IMR-90 (cell line): ENCODE measurements around the gene ADGRV1.

Experiments used
- BHLHE40 ChIP-seq: fragments of 150-350 bp; IDR thresholded peaks from 2 replicates; pipeline ENCODE4 v1.6.1; 2016; ENCODE audit warnings: mild to moderate bottlenecking, low read depth, low read length
- CEBPB ChIP-seq: IDR thresholded peaks from 2 replicates; pipeline ENCODE4 v1.6.1; 2012; ENCODE audit warnings: low read depth, low read length, improper control_type of control experiment
- CTCF ChIP-seq: conservative IDR thresholded peaks from 2 replicates; pipeline ENCODE4 v1.5.1; 2012; ENCODE audit warnings: mild to moderate bottlenecking, low read depth, low read length, improper control_type of control experiment
- FOS ChIP-seq: fragments of 150-350 bp; IDR thresholded peaks from 2 replicates; pipeline ENCODE4 v1.6.1; 2016; ENCODE audit warnings: low read depth, low read length
- MAFK ChIP-seq: IDR thresholded peaks from 2 replicates; pipeline ENCODE4 v1.6.1; 2012; ENCODE audit warnings: low read depth, low read length, improper control_type of control experiment
- MXI1 ChIP-seq: IDR thresholded peaks from 2 replicates; pipeline ENCODE4 v1.6.1; 2012; ENCODE audit warnings: low read depth, mild to moderate bottlenecking, low read length, moderate library complexity, borderline replicate concordance
- NFE2L2 ChIP-seq: fragments of 150-350 bp; IDR thresholded peaks from 2 replicates; pipeline ENCODE4 v1.6.1; 2016; ENCODE audit warnings: low read depth, mild to moderate bottlenecking, low read length
- POLR2A ChIP-seq: IDR thresholded peaks from 2 replicates; pipeline ENCODE4 v1.6.1; 2012; ENCODE audit warnings: mild to moderate bottlenecking, low read depth, low read length
- RAD21 ChIP-seq: IDR thresholded peaks from 2 replicates; pipeline ENCODE4 v1.6.1; 2012; ENCODE audit warnings: low read length, improper control_type of control experiment
- RCOR1 ChIP-seq: IDR thresholded peaks from 2 replicates; pipeline ENCODE4 v1.6.1; 2012; ENCODE audit warnings: mild to moderate bottlenecking, low read length, improper control_type of control experiment; ENCODE audit not compliant: insufficient replicate concordance
- RFX5 ChIP-seq: IDR thresholded peaks from 2 replicates; pipeline ENCODE4 v1.8.0; 2012; ENCODE audit warnings: low read depth, mild to moderate bottlenecking, low read length, moderate library complexity
- SMC3 ChIP-seq: fragments of 150-350 bp; IDR thresholded peaks from 2 replicates; pipeline ENCODE4 v1.6.1; 2016; ENCODE audit warnings: low read depth, mild to moderate bottlenecking, antibody characterized with exemption, low read length, moderate library complexity
- USF2 ChIP-seq: fragments of 150-350 bp; IDR thresholded peaks from 2 replicates; pipeline ENCODE4 v1.6.1; 2017; ENCODE audit warnings: mild to moderate bottlenecking, antibody characterized with exemption, low read length, low read depth
- TF ChIP-seq, protein P1 (sequence below): fragments of 150-350 bp; IDR thresholded peaks from 2 replicates; pipeline ENCODE4 v1.6.1; 2016; ENCODE audit warnings: low read depth, mild to moderate bottlenecking, low read length, moderate library complexity, borderline replicate concordance

GRCh38 chr5:90777959-90778358, 219.4 kb downstream of the ADGRV1 start:
- no peak for TF ChIP-seq CTCF
- no peak for TF ChIP-seq POLR2A
- no peak for TF ChIP-seq USF2
- TF ChIP-seq, protein P1, sequence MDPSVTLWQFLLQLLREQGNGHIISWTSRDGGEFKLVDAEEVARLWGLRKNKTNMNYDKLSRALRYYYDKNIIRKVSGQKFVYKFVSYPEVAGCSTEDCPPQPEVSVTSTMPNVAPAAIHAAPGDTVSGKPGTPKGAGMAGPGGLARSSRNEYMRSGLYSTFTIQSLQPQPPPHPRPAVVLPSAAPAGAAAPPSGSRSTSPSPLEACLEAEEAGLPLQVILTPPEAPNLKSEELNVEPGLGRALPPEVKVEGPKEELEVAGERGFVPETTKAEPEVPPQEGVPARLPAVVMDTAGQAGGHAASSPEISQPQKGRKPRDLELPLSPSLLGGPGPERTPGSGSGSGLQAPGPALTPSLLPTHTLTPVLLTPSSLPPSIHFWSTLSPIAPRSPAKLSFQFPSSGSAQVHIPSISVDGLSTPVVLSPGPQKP: no peak
- TF ChIP-seq RAD21: no peak
- TF ChIP-seq SMC3: no peak
- no peak for TF ChIP-seq RCOR1
- no peak for TF ChIP-seq MAFK
- TF ChIP-seq MXI1: no peak
- no peak for TF ChIP-seq NFE2L2
- TF ChIP-seq CEBPB: no peak
- no peak for TF ChIP-seq RFX5
- no peak for TF ChIP-seq FOS
- no peak for TF ChIP-seq BHLHE40
